SKM-1 (cell line): ENCODE measurements around the gene AOC1.

ENCODE experiments used
- DNase-seq: peaks from one replicate; lab custom pipeline; 2025; ENCODE audit not compliant: unreplicated experiment; lab: John Stamatoyannopoulos, UW

AOC1 gene

GRCh38 chr7:150856303-150857275, 4.3 kb downstream of the AOC1 start:
- no peak for DNase-seq

- no peak for DNase-seq
Observed at GRCh38 chr7:150857276-150858055, 5.1 kb downstream of the AOC1 start.

- DNase-seq = no peak
Observed at GRCh38 chr7:150858236-150859197, 6.2 kb downstream of the AOC1 start.

GRCh38 chr7:150860291-150860977, 8.1 kb downstream of the AOC1 start:
- no peak for DNase-seq

- no peak for DNase-seq
Observed at GRCh38 chr7:150860978-150861295, 8.6 kb downstream of the AOC1 start.

GRCh38 chr7:150862356-150862755, 10.0 kb downstream of the AOC1 start:
- no peak for DNase-seq

GRCh38 chr7:150863946-150864345, 11.6 kb downstream of the AOC1 start:
- no peak for DNase-seq

- no peak for DNase-seq
Observed at GRCh38 chr7:150866932-150867564, 14.7 kb downstream of the AOC1 start.

GRCh38 chr7:150867605-150868004, 15.3 kb downstream of the AOC1 start:
- DNase-seq = no peak

GRCh38 chr7:150869467-150869866, 17.1 kb downstream of the AOC1 start:
- DNase-seq = no peak

- no peak for DNase-seq
Observed at GRCh38 chr7:150871601-150872000, 19.3 kb downstream of the AOC1 start.

GRCh38 chr7:150874401-150875198, 22.3 kb downstream of the AOC1 start:
- DNase-seq = no peak

GRCh38 chr7:150875791-150876190, 23.5 kb downstream of the AOC1 start:
- DNase-seq = no peak

GRCh38 chr7:150876817-150877526, 24.7 kb downstream of the AOC1 start:
- DNase-seq = no peak

- no peak for DNase-seq
Observed at GRCh38 chr7:150877536-150877935, 25.2 kb downstream of the AOC1 start.

- DNase-seq = no peak
Observed at GRCh38 chr7:150879345-150879744, 27.0 kb downstream of the AOC1 start.

- no peak for DNase-seq
Observed at GRCh38 chr7:150881189-150881588, 28.9 kb downstream of the AOC1 start.

- DNase-seq = no peak
Observed at GRCh38 chr7:150890853-150891584, 38.7 kb downstream of the AOC1 start.
